NT2/D1 (cell line): ENCODE data around the gene SMURF1.

Experiments used
- DNase-seq: peaks from one replicate; pipeline ENCODE4 v3.0.0-alpha.2; 2011; ENCODE audit warnings: low read depth, low spot score
- H3K27me3 ChIP-seq: 2 replicates; pipeline ENCODE4 v1.6.0; 2011; ENCODE audit warnings: mild to moderate bottlenecking; ENCODE audit not compliant: insufficient read length, insufficient read depth
- H3K36me3 ChIP-seq: 2 replicates; pipeline ENCODE4 v1.6.1; 2011; ENCODE audit warnings: mild to moderate bottlenecking, low read length, mixed read lengths; ENCODE audit not compliant: insufficient read depth, insufficient read length
- H3K4me1 ChIP-seq: 2 replicates; pipeline ENCODE4 v1.5.1; 2011; ENCODE audit not compliant: insufficient read depth, insufficient read length
- H3K4me3 ChIP-seq: 2 replicates; pipeline ENCODE4 v1.5.1; 2011; ENCODE audit warnings: low read depth; ENCODE audit not compliant: insufficient read length
- H3K9ac ChIP-seq: 2 replicates; pipeline ENCODE4 v1.6.0; 2011; ENCODE audit warnings: low read depth; ENCODE audit not compliant: insufficient read length
- H3K9me3 ChIP-seq: 2 replicates; pipeline ENCODE4 v1.5.1; 2011; ENCODE audit warnings: mild to moderate bottlenecking, low read length; ENCODE audit not compliant: insufficient read depth
- SUZ12 ChIP-seq: IDR thresholded peaks from 2 replicates; pipeline ENCODE4 v1.6.1; 2011; ENCODE audit not compliant: insufficient read length, insufficient read depth; ENCODE audit errors: extremely low read depth
- YY1 ChIP-seq: IDR thresholded peaks from 2 replicates; pipeline ENCODE4 v1.6.1; 2011; ENCODE audit not compliant: insufficient read length, insufficient read depth
- ZNF274 ChIP-seq: IDR thresholded peaks from 2 replicates; pipeline ENCODE4 v1.6.1; 2011; ENCODE audit warnings: mild to moderate bottlenecking, low read depth, low read length

Gene SMURF1

GRCh38 chr7:99143853-99144672 lies at the start of gene SMURF1:
Gene SMURF1, minus strand, starts transcription at chr7:99144108. Its CDS starts 328 bp downstream, at chr7:99143780.
- H3K4me3 ChIP-seq, result peak within 1 kb of the TSS; percentile 67
- TF ChIP-seq YY1 (no peak), ZNF274 (no peak), SUZ12 (no peak)
- H3K4me1 ChIP-seq, result no peaks in the 10 kb centered on the region
- H3K9ac ChIP-seq, result peak within 1 kb of the TSS; percentile 87
- no peaks in the 10 kb centered on the region for H3K9me3 ChIP-seq
- no peaks in the 10 kb centered on the region for H3K27me3 ChIP-seq
- peak; percentile 40 for DNase-seq
- H3K36me3 ChIP-seq, result no peaks in the 10 kb centered on the region

DNA sequence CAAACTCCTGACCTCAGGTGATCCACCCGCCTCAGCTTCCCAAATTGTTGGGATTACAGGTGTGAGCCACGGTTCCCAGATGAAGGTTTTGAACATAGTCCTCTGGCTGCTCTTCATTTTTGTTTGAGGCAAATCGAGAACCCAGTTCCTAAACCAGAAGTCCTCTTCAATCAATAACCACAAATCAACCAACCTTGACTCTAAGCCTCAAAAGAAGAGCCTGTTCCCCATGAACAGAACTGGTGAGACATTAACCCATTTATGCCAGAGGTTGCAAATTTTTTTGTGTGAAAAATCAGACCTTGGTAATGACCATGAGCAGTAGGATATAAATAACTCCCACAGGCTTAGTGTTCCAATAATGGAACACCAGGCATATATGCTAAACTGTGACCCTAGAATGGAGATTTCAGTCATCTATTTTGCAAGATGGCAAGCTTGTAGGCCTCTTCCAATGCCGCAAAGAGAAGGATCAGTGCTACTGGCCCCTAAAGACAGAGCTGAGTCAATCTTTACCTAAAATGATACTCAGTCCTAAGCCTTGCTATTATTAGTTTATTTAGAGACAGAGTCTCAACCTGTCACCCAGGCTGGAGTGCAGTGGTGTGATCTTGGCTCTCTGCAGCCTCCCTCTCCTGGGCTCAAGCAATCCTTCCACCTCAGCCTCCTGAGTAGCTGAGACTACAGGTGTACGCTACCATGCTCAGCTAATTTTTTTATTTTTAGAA lies 48.1 kb upstream of the SMURF1 start:
- H3K9me3 ChIP-seq, result no peaks in the 10 kb centered on the region
- TF ChIP-seq ZNF274 (no peak), SUZ12 (no peak), YY1 (no peak)
- no peaks in the 10 kb centered on the region for H3K27me3 ChIP-seq
- no peak overlapping the region for H3K9ac ChIP-seq
- no peaks in the 10 kb centered on the region for H3K36me3 ChIP-seq
- DNase-seq, result no peak
- no peak overlapping the region for H3K4me3 ChIP-seq
- H3K4me1 ChIP-seq, result peaks cover 4% of the 10 kb centered on the region

DNA sequence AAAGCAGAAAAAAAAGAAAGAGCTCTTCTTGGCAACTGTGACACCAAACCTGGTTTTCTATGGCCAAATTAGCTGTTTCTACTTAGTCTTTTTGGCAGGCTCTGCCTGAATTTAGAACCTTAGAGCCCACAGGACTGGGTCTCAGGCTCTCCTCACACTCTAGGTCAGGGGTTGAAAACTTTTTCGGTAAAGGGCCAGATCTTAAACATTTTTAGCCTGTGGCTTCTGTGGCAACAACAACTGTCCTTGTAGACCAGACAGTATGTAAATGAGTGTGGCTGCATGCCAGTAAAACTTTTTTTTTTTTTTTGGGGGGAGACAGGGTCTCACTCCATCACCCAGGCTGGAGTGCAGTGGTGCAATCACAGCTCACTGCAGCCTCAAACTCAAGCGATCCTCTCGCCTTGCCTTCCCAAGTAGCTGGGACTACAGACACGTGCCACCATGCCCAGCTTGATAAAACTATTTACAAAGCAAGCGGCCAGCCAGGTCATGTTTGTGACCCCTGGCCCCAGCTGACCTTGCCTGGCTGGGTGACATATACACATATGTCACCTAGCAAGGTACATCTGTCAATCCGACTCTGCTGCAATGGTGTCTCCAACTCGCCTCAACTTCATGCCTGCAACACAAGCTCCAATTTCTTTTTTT lies 46.6 kb upstream of the SMURF1 start:
- DNase-seq, result no peak
- no peaks in the 10 kb centered on the region for H3K36me3 ChIP-seq
- no peak overlapping the region for H3K9ac ChIP-seq
- no peaks in the 10 kb centered on the region for H3K9me3 ChIP-seq
- H3K27me3 ChIP-seq, result no peaks in the 10 kb centered on the region
- TF ChIP-seq YY1 (no peak), ZNF274 (no peak), SUZ12 (no peak)
- H3K4me1 ChIP-seq, result peaks cover 4% of the 10 kb centered on the region
- H3K4me3 ChIP-seq, result no peak overlapping the region

- H3K4me3 ChIP-seq, result no peak overlapping the region
- TF ChIP-seq SUZ12, result no peak
- no peak for TF ChIP-seq YY1
- TF ChIP-seq ZNF274, result no peak
- no peaks in the 10 kb centered on the region for H3K36me3 ChIP-seq
- no peaks in the 10 kb centered on the region for H3K27me3 ChIP-seq
- H3K9ac ChIP-seq, result no peak overlapping the region
- H3K9me3 ChIP-seq, result no peaks in the 10 kb centered on the region
- no peak for DNase-seq
- peaks cover 4% of the 10 kb centered on the region for H3K4me1 ChIP-seq
These were observed 45.3 kb upstream of the SMURF1 start for GRCh38 chr7:99189222-99189621.

GRCh38 chr7:99188221-99188620 lies 44.3 kb upstream of the SMURF1 start:
- TF ChIP-seq SUZ12 (no peak), ZNF274 (no peak), YY1 (no peak)
- peaks cover 4% of the 10 kb centered on the region for H3K4me1 ChIP-seq
- H3K9me3 ChIP-seq, result no peaks in the 10 kb centered on the region
- no peak overlapping the region for H3K9ac ChIP-seq
- no peaks in the 10 kb centered on the region for H3K27me3 ChIP-seq
- H3K4me3 ChIP-seq, result no peak overlapping the region
- DNase-seq, result no peak
- no peaks in the 10 kb centered on the region for H3K36me3 ChIP-seq

GRCh38 chr7:99184532-99185218 lies 40.8 kb upstream of the SMURF1 start:
- H3K36me3 ChIP-seq, result no peaks in the 10 kb centered on the region
- no peaks in the 10 kb centered on the region for H3K9me3 ChIP-seq
- TF ChIP-seq YY1, result no peak
- H3K9ac ChIP-seq, result no peak overlapping the region
- no peak for DNase-seq
- no peaks in the 10 kb centered on the region for H3K27me3 ChIP-seq
- H3K4me3 ChIP-seq, result no peak overlapping the region
- H3K4me1 ChIP-seq, result peaks cover 2% of the 10 kb centered on the region
